GM12878 (cell line): Measurements from ENCODE around the gene WDFY3. TPM values are rescaled to one million over a fixed set of nuclear protein-coding genes. Genes with fewer than 3 reads are reported as not detected.

Experiments used
- ATAC-seq: fragments of 200-7000 bp; cut with Tn5 transposase; 3 replicates; pipeline ENCODE4 v1.9.1; 2020; ENCODE audit warnings: mild to moderate bottlenecking, moderate library complexity
- BruUV-seq: library from RNA; stranded (reverse); fragments of 400-500 nt; replicated peaks from 2 replicates; lab custom pipeline; 2021; lab: Mats Ljungman, UMichigan
- CTCF ChIA-PET: fragments of 300-600 bp; sonication (Branson Sonifier 250); formaldehyde crosslinking; extraction: SDS; loops from one replicate; lab custom pipeline; 2021; ENCODE audit warnings: inconsistent platforms; lab: Yijun Ruan, JAX
- POLR2A ChIA-PET: fragments of 350-600 bp; formaldehyde crosslinking; extraction: SDS; loops from one replicate; lab custom pipeline; 2021; ENCODE audit warnings: inconsistent platforms; lab: Charles Lee
- RAD21 ChIA-PET: fragments of 300-600 bp; sonication (Branson Sonifier 250); formaldehyde crosslinking; loops from one replicate; lab custom pipeline; 2023; ENCODE audit warnings: antibody characterized with exemption; ENCODE audit not compliant: unreplicated experiment; lab: Charles Lee
- SMC1A ChIA-PET: fragments of 300-600 bp; sonication (Branson Sonifier 250); formaldehyde crosslinking; loops from one replicate; lab custom pipeline; 2023; ENCODE audit not compliant: unreplicated experiment, uncharacterized antibody; lab: Charles Lee
- DNase-seq: peaks from one replicate; pipeline ENCODE4 v3.0.0-alpha.2; 2011; ENCODE audit warnings: low read depth, low spot score
- FAIRE-seq: peaks from 3 replicates; lab custom pipeline; 2011; peaks lifted over from hg19 to GRCh38; lab: Jason Lieb, UNC
- H2AFZ ChIP-seq: 2 replicates; pipeline ENCODE4 v1.6.0; 2011; ENCODE audit warnings: low read depth, low read length, control low read depth; ENCODE audit not compliant: control insufficient read depth
- H3K27ac ChIP-seq: 2 replicates; pipeline ENCODE4 v1.5.1; 2011; ENCODE audit warnings: control low read depth; ENCODE audit not compliant: control insufficient read depth, insufficient read depth
- H3K27me3 ChIP-seq, 2 experiments: replicated peaks in 1 of 2; 2 replicates each; pipeline versions ENCODE4 v1.6.0 to v1.6.1; 2011; ENCODE audit warnings: low read length in 1 of 2; ENCODE audit not compliant: control insufficient read depth in 2 of 2, insufficient read depth in 2 of 2
- H3K36me3 ChIP-seq, 2 experiments: 2 replicates each; pipeline ENCODE4 v1.5.1; 2011; ENCODE audit warnings: low read length in 1 of 2; ENCODE audit not compliant: control insufficient read depth in 2 of 2, insufficient read depth in 2 of 2
- H3K4me1 ChIP-seq: 2 replicates; pipeline ENCODE4 v1.6.1; 2011; ENCODE audit warnings: mild to moderate bottlenecking, low read length, moderate library complexity, mixed read lengths; ENCODE audit not compliant: control insufficient read depth, insufficient read depth
- H3K4me2 ChIP-seq: 2 replicates; pipeline ENCODE4 v1.6.0; 2011; ENCODE audit warnings: control low read depth; ENCODE audit not compliant: control insufficient read depth, insufficient read depth
- H3K4me3 ChIP-seq: fragments of 200-600 bp; sonication (generic); 2 replicates; pipeline ENCODE4 v1.5.1; 2016
- H3K79me2 ChIP-seq: 2 replicates; pipeline ENCODE4 v1.6.0; 2011; ENCODE audit warnings: low read length; ENCODE audit not compliant: control insufficient read depth, insufficient read depth
- H3K9ac ChIP-seq: 2 replicates; pipeline ENCODE4 v1.8.0; 2011; ENCODE audit warnings: low read length, control low read depth, mixed read lengths; ENCODE audit not compliant: control insufficient read depth, insufficient read depth
- H3K9me3 ChIP-seq: replicated peaks from 3 replicates; pipeline ENCODE4 v1.5.1; 2011; ENCODE audit warnings: mild to moderate bottlenecking, low read length; ENCODE audit not compliant: control insufficient read depth, insufficient read depth
- H4K20me1 ChIP-seq: 2 replicates; pipeline ENCODE4 v1.6.0; 2011; ENCODE audit not compliant: control insufficient read depth, insufficient read depth
- BACH1 ChIP-seq: fragments of 450-650 bp; IDR thresholded peaks from 2 replicates; pipeline ENCODE4 v1.6.1; 2017; ENCODE audit warnings: mild to moderate bottlenecking, borderline replicate concordance
- BRCA1 ChIP-seq: IDR thresholded peaks from 2 replicates; pipeline ENCODE4 v1.6.1; 2011; ENCODE audit warnings: low read depth, low read length, improper control_type of control experiment
- E4F1 ChIP-seq: fragments of 450-650 bp; IDR thresholded peaks from 2 replicates; pipeline ENCODE4 v1.6.1; 2018; ENCODE audit warnings: borderline replicate concordance, mild to moderate bottlenecking; ENCODE audit not compliant: partially characterized antibody
- IRF5 ChIP-seq: fragments of 450-650 bp; IDR thresholded peaks from 2 replicates; pipeline ENCODE4 v1.6.1; 2017; ENCODE audit warnings: borderline replicate concordance
- MTA3 ChIP-seq: IDR thresholded peaks from 2 replicates; pipeline ENCODE4 v1.6.1; 2012; ENCODE audit warnings: low read length, inconsistent platforms, borderline replicate concordance
- MXI1 ChIP-seq: fragments of 150-350 bp; IDR thresholded peaks from 2 replicates; pipeline ENCODE4 v1.6.1; 2011; ENCODE audit warnings: low read depth, mild to moderate bottlenecking, inconsistent platforms, low read length, improper control_type of control experiment
- PAX5 ChIP-seq: IDR thresholded peaks from 2 replicates; pipeline ENCODE4 v1.6.1; 2011; ENCODE audit warnings: low read depth, low read length, borderline replicate concordance
- SIN3A ChIP-seq: IDR thresholded peaks from 2 replicates; pipeline ENCODE4 v1.6.1; 2012; ENCODE audit warnings: low read depth, low read length, improper control_type of control experiment
- STAT1 ChIP-seq: fragments of 450-650 bp; conservative IDR thresholded peaks from 2 replicates; pipeline ENCODE4 v1.6.1; 2014; ENCODE audit warnings: antibody characterized with exemption, mild to moderate bottlenecking
- WGBS: methylation state at CpG from one replicate; pipeline ENCODE4 v1.1.6; 2016; ENCODE audit warnings: low lambda C conversion rate; ENCODE audit not compliant: insufficient replicate concordance, insufficient coverage; ENCODE audit errors: missing lambda C conversion rate; 5-methylcytosine and 5-hydroxymethylcytosine counted together
- in situ Hi-C: fragments of 300-500 bp; cut with MboI; formaldehyde crosslinking; loops from 9 replicates; pipeline ENCODE4 v1.14.3; 2018; ENCODE audit warnings: mixed read lengths
- intact Hi-C: fragments of 100-400 bp; cut with micrococcal nuclease; formaldehyde crosslinking; loops from one replicate; pipeline ENCODE4 v1.14.2; 2022; ENCODE audit not compliant: unreplicated experiment
- polyA plus RNA-seq, 11 experiments: library from polyadenylated mRNA; depleted of rRNA in 4 of 11; unstranded in 6 of 11; stranded (reverse) in 5 of 11; fragments of >200 nt; fragmentation: Nextera tagmentation in 4 of 11; fragmentation: Illumina TruSeq in 1 of 11; extraction: Ambion mirVana in 4 of 11; extraction: Trizol in 1 of 11; gene quantifications; 1 replicate in 1 of 11; 2 replicates in 10 of 11; pipeline versions ENCODE4 v1.2.1 to v1.2.3, GENCODE V29; 2011 to 2016; ENCODE audit warnings: inconsistent platforms in 2 of 11, missing spikeins in 2 of 11, low read depth in 1 of 11
- total RNA-seq, 4 experiments: library from RNA; depleted of rRNA in 3 of 4; stranded (reverse); fragments of >200 nt in 3 of 4; fragmentation: Illumina TruSeq in 1 of 4; extraction: Trizol in 1 of 4; gene quantifications; 2 replicates each; pipeline versions ENCODE4 v1.2.1 to v1.2.3, GENCODE V29; 2013 to 2021
- TF ChIP-seq, protein P1 (sequence below): fragments of 450-650 bp; IDR thresholded peaks from 2 replicates; pipeline ENCODE4 v1.6.1; 2016; ENCODE audit warnings: mild to moderate bottlenecking, moderate library complexity, borderline replicate concordance
- TF ChIP-seq, protein P2 (sequence below): fragments of 450-650 bp; formaldehyde crosslinking; IDR thresholded peaks from 2 replicates; pipeline ENCODE4 v1.4.0; 2022; ENCODE audit warnings: mild to moderate bottlenecking, moderate library complexity

Gene WDFY3
- total and polyA plus RNA-seq, 10 of the 15 experiments (the other 5 are each of a cell fraction or from before 2014, with no cell fraction given): 0.01 to 0.23 (median 0.12) TPM; not detected in 2

GRCh38 chr4:84878090-84878489 is 88.4 kb downstream of the WDFY3 start:
- Histone ChIP-seq H3K27me3 (no peaks in the 10 kb centered on the region), H3K4me2 (no peak overlapping the region), H2AFZ (no peak overlapping the region), H3K4me1 (no peaks in the 10 kb centered on the region), H3K79me2 (no peaks in the 10 kb centered on the region), H3K36me3 (no peaks in the 10 kb centered on the region), H3K4me3 (no peak overlapping the region), H4K20me1 (no peaks in the 10 kb centered on the region), H3K9me3 (no peaks in the 10 kb centered on the region), H3K9ac (no peak overlapping the region), H3K27ac (no peak overlapping the region)
- intact Hi-C loops (no loop called here), in situ Hi-C loops (no loop called here)
- no TSS peak for BruUV-seq
- ATAC-seq (no peak), DNase-seq (no peak), FAIRE-seq (no peak)
- ChIA-PET SMC1A (no interaction called here), RAD21 (no interaction called here), POLR2A (no interaction called here), CTCF (no interaction called here)
- 5% methylated on average over 1 of the region's 1 CpG for WGBS
- TF ChIP-seq, protein P1, sequence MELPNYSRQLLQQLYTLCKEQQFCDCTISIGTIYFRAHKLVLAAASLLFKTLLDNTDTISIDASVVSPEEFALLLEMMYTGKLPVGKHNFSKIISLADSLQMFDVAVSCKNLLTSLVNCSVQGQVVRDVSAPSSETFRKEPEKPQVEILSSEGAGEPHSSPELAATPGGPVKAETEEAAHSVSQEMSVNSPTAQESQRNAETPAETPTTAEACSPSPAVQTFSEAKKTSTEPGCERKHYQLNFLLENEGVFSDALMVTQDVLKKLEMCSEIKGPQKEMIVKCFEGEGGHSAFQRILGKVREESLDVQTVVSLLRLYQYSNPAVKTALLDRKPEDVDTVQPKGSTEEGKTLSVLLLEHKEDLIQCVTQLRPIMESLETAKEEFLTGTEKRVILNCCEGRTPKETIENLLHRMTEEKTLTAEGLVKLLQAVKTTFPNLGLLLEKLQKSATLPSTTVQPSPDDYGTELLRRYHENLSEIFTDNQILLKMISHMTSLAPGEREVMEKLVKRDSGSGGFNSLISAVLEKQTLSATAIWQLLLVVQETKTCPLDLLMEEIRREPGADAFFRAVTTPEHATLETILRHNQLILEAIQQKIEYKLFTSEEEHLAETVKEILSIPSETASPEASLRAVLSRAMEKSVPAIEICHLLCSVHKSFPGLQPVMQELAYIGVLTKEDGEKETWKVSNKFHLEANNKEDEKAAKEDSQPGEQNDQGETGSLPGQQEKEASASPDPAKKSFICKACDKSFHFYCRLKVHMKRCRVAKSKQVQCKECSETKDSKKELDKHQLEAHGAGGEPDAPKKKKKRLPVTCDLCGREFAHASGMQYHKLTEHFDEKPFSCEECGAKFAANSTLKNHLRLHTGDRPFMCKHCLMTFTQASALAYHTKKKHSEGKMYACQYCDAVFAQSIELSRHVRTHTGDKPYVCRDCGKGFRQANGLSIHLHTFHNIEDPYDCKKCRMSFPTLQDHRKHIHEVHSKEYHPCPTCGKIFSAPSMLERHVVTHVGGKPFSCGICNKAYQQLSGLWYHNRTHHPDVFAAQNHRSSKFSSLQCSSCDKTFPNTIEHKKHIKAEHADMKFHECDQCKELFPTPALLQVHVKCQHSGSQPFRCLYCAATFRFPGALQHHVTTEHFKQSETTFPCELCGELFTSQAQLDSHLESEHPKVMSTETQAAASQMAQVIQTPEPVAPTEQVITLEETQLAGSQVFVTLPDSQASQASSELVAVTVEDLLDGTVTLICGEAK: no peak
- TF ChIP-seq SIN3A (no peak), E4F1 (no peak), BACH1 (no peak), STAT1 (no peak), MXI1 (no peak), IRF5 (no peak), PAX5 (no peak), MTA3 (no peak), BRCA1 (no peak)
- TF ChIP-seq, protein P2, sequence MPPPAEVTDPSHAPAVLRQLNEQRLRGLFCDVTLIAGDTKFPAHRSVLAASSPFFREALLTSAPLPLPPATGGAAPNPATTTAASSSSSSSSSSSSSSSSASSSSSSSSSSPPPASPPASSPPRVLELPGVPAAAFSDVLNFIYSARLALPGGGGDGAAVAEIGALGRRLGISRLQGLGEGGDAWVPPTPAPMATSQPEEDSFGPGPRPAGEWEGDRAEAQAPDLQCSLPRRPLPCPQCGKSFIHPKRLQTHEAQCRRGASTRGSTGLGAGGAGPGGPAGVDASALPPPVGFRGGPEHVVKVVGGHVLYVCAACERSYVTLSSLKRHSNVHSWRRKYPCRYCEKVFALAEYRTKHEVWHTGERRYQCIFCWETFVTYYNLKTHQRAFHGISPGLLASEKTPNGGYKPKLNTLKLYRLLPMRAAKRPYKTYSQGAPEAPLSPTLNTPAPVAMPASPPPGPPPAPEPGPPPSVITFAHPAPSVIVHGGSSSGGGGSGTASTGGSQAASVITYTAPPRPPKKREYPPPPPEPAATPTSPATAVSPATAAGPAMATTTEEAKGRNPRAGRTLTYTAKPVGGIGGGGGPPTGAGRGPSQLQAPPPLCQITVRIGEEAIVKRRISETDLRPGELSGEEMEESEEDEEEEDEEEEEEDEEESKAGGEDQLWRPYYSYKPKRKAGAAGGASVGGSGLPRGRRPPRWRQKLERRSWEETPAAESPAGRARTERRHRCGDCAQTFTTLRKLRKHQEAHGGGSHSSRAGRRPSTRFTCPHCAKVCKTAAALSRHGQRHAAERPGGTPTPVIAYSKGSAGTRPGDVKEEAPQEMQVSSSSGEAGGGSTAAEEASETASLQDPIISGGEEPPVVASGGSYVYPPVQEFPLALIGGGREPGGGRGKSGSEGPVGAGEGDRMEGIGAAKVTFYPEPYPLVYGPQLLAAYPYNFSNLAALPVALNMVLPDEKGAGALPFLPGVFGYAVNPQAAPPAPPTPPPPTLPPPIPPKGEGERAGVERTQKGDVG: no peak
